GM06990 (cell line): ENCODE data around the gene HYOU1.

ENCODE experiments used
- DNase-seq: peaks from one replicate; pipeline ENCODE4 v3.0.0-alpha.2; 2011; ENCODE audit not compliant: insufficient read length; ENCODE audit errors: extremely low read depth
- H3K27me3 ChIP-seq: replicated peaks from 2 replicates; pipeline ENCODE4 v1.6.0; 2011; ENCODE audit warnings: low read length; ENCODE audit not compliant: control insufficient read depth, insufficient read depth
- H3K36me3 ChIP-seq: 2 replicates; pipeline ENCODE4 v1.5.1; 2011; ENCODE audit warnings: low read length; ENCODE audit not compliant: control insufficient read depth, insufficient read depth
- H3K4me3 ChIP-seq: replicated peaks from 2 replicates; pipeline ENCODE4 v1.5.1; 2011; ENCODE audit warnings: low read depth, mild to moderate bottlenecking, control low read depth, low read length
- CTCF ChIP-seq: IDR thresholded peaks from 2 replicates; pipeline ENCODE4 v1.5.1; 2011; ENCODE audit warnings: low read length, control low read depth, mild to moderate bottlenecking, inconsistent platforms; ENCODE audit not compliant: insufficient read depth, poor library complexity, severe bottlenecking

The HYOU1 gene

GRCh38 chr11:119027561-119028345, 29.3 kb downstream of the HYOU1 start:
- no peak for TF ChIP-seq CTCF
- DNase-seq = no peak
- peaks cover 18% of the 10 kb centered on the region for H3K36me3 ChIP-seq
- no peak overlapping the region for H3K4me3 ChIP-seq
- H3K27me3 ChIP-seq = no peaks in the 10 kb centered on the region

- no peaks in the 10 kb centered on the region for H3K27me3 ChIP-seq
- H3K36me3 ChIP-seq = peaks cover 21% of the 10 kb centered on the region
- DNase-seq = no peak
- no peak for TF ChIP-seq CTCF
- H3K4me3 ChIP-seq = no peak overlapping the region
Observed at GRCh38 chr11:119026970-119027369, 30.0 kb downstream of the HYOU1 start.

GRCh38 chr11:119025978-119026766, 30.8 kb downstream of the HYOU1 start:
- no peak for TF ChIP-seq CTCF
- no peak for DNase-seq
- Histone ChIP-seq H3K4me3 (no peak overlapping the region), H3K27me3 (no peaks in the 10 kb centered on the region), H3K36me3 (peaks cover 21% of the 10 kb centered on the region)

DNA sequence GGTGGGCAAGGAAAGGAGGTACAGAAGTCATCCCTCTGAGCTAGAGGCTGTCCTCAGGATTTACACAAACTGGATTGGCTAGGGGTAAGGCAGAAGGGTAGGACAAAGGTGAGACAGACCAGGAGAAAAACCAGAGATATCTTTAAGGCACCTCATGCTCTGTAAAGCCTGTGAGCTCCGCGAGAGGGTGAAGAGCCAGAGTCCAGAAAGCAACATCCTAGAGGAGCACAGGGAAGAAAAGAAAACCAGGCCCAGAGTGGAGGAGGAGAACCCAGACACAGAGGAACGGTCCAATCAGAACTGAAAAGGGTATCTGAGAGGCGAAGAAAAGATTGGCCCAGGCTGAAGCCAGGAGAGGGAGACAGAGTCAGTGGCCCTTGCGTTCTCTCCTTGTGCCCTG, 31.5 kb downstream of the HYOU1 start:
- Histone ChIP-seq H3K36me3 (peaks cover 21% of the 10 kb centered on the region), H3K27me3 (no peaks in the 10 kb centered on the region), H3K4me3 (no peak overlapping the region)
- TF ChIP-seq CTCF = no peak
- DNase-seq = no peak

- Histone ChIP-seq H3K27me3 (no peaks in the 10 kb centered on the region), H3K4me3 (no peak overlapping the region), H3K36me3 (peaks cover 21% of the 10 kb centered on the region)
- no peak for DNase-seq
- TF ChIP-seq CTCF = no peak
Observed at GRCh38 chr11:119025099-119025473, 31.9 kb downstream of the HYOU1 start.
